WTC11 (cell line): ENCODE data around the gene FER.

ENCODE experiments used
- MAX ChIP-seq: sonication (generic); formaldehyde crosslinking; IDR thresholded peaks from 2 replicates; pipeline ENCODE4 v1.8.0; 2022; ENCODE audit warnings: mild to moderate bottlenecking, missing genetic modification reagents
- PRDM15 ChIP-seq: sonication (generic); formaldehyde crosslinking; IDR thresholded peaks from 2 replicates; pipeline ENCODE4 v1.8.0; 2022; ENCODE audit warnings: missing genetic modification reagents
- STAT6 ChIP-seq: sonication (generic); formaldehyde crosslinking; conservative IDR thresholded peaks from 2 replicates; pipeline ENCODE4 v1.8.1; 2023; ENCODE audit warnings: mild to moderate bottlenecking, low read depth, missing genetic modification reagents, moderate library complexity
- TF ChIP-seq, protein P1 (sequence below): fragments of 200-600 bp; IDR thresholded peaks from 2 replicates; pipeline ENCODE4 v1.8.0; 2022; ENCODE audit warnings: antibody characterized with exemption
- TF ChIP-seq, protein P2 (sequence below): sonication (generic); formaldehyde crosslinking; IDR thresholded peaks from 2 replicates; pipeline ENCODE4 v1.8.1; 2022; ENCODE audit warnings: low read depth, mild to moderate bottlenecking, moderate library complexity, missing genetic modification reagents, borderline replicate concordance

- TF ChIP-seq, protein P1, sequence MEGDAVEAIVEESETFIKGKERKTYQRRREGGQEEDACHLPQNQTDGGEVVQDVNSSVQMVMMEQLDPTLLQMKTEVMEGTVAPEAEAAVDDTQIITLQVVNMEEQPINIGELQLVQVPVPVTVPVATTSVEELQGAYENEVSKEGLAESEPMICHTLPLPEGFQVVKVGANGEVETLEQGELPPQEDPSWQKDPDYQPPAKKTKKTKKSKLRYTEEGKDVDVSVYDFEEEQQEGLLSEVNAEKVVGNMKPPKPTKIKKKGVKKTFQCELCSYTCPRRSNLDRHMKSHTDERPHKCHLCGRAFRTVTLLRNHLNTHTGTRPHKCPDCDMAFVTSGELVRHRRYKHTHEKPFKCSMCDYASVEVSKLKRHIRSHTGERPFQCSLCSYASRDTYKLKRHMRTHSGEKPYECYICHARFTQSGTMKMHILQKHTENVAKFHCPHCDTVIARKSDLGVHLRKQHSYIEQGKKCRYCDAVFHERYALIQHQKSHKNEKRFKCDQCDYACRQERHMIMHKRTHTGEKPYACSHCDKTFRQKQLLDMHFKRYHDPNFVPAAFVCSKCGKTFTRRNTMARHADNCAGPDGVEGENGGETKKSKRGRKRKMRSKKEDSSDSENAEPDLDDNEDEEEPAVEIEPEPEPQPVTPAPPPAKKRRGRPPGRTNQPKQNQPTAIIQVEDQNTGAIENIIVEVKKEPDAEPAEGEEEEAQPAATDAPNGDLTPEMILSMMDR: no peak
- no peak for TF ChIP-seq STAT6
- TF ChIP-seq MAX: no peak
- TF ChIP-seq, protein P2, sequence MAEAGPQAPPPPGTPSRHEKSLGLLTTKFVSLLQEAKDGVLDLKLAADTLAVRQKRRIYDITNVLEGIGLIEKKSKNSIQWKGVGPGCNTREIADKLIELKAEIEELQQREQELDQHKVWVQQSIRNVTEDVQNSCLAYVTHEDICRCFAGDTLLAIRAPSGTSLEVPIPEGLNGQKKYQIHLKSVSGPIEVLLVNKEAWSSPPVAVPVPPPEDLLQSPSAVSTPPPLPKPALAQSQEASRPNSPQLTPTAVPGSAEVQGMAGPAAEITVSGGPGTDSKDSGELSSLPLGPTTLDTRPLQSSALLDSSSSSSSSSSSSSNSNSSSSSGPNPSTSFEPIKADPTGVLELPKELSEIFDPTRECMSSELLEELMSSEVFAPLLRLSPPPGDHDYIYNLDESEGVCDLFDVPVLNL (CRISPR knock-in tag): no peak
- no peak for TF ChIP-seq PRDM15 (CRISPR knock-in tag)
Measured at GRCh38 chr5:108769352-108769751, 21.7 kb downstream of the FER start.
